Heart left ventricle (tissue), 16 donors: Measurements from ENCODE around the gene CHST2. TPM values are rescaled to one million over a fixed set of nuclear protein-coding genes. Genes with fewer than 3 reads are reported as not detected.

Experiments
- ATAC-seq, 4 donors: fragments of 200-7000 bp; cut with Tn5 transposase; one replicate each; pipeline ENCODE4 v1.9.1; 2020 to 2022; ENCODE audit warnings: moderate library complexity in 4 of 4, mild to moderate bottlenecking in 3 of 4, moderate number of reproducible peaks in 1 of 4
- DNase-seq, 5 donors: peaks; one replicate each; pipeline ENCODE4 v3.0.0-alpha.2; 2020
- H3K27ac ChIP-seq, 12 donors: fragments of 200-600 bp; sonication (generic) in 4 of 12; one replicate each; pipeline versions ENCODE4 v1.5.0 to v1.8.0; 2016 to 2022; ENCODE audit warnings: mild to moderate bottlenecking in 2 of 12
- H3K27me3 ChIP-seq, 9 donors: fragments of 200-600 bp; sonication (generic) in 2 of 9; one replicate each; pipeline versions ENCODE4 v1.5.1 to v1.8.0; 2016 to 2022; ENCODE audit warnings: mild to moderate bottlenecking in 3 of 9
- H3K36me3 ChIP-seq, 9 donors: fragments of 200-600 bp; sonication (generic) in 2 of 9; one replicate each; pipeline versions ENCODE4 v1.5.0 to v1.8.0; 2018 to 2022; ENCODE audit warnings: mild to moderate bottlenecking in 2 of 9
- H3K4me1 ChIP-seq, 12 donors: fragments of 200-600 bp; sonication (generic) in 4 of 12; one replicate each; pipeline versions ENCODE4 v1.5.0 to v1.8.0; 2016 to 2022; ENCODE audit warnings: mild to moderate bottlenecking in 3 of 12
- H3K4me3 ChIP-seq, 12 donors: fragments of 200-600 bp; sonication (generic) in 4 of 12; one replicate each; pipeline versions ENCODE4 v1.5.0 to v1.8.0; 2017 to 2022; ENCODE audit warnings: mild to moderate bottlenecking in 9 of 12, moderate library complexity in 4 of 12
- H3K9me3 ChIP-seq, 12 donors: fragments of 200-600 bp; sonication (generic) in 4 of 12; one replicate each; pipeline versions ENCODE4 v1.5.0 to v1.8.0; 2016 to 2022; ENCODE audit warnings: mild to moderate bottlenecking in 1 of 12
- CTCF ChIP-seq, 12 donors: fragments of 200-600 bp; sonication (generic) in 4 of 12; IDR thresholded peaks; one replicate each; pipeline versions ENCODE4 v1.5.0 to v1.8.0; 2018 to 2022; ENCODE audit warnings: antibody characterized with exemption in 12 of 12, mild to moderate bottlenecking in 5 of 12
- POLR2A ChIP-seq, 2 donors: fragments of 450-650 bp; IDR thresholded peaks; one replicate each; pipeline ENCODE4 v1.6.1; 2017; ENCODE audit warnings: antibody characterized with exemption in 2 of 2, mild to moderate bottlenecking in 2 of 2, moderate library complexity in 2 of 2
- WGBS, 4 donors: extraction: QIAGEN DNeasy Blood & Tissue Kit in 2 of 4; methylation state at CpG; one replicate each; pipeline versions ENCODE4 v1.1.5 to v1.1.7; 2013 to 2018; 5-methylcytosine and 5-hydroxymethylcytosine counted together
- intact Hi-C, 10 donors: fragments of 100-400 bp; cut with DNase I; formaldehyde crosslinking; loops; one replicate each; pipeline versions ENCODE4 v1.11.1 to v1.14.2; 2022
- polyA plus RNA-seq, 2 donors: library from polyadenylated mRNA; stranded (reverse); fragments of 200-250 nt; gene quantifications; one replicate each; pipeline ENCODE4 v1.2.3, GENCODE V29; 2013
- total RNA-seq, 9 donors: library from RNA; depleted of rRNA in 2 of 9; stranded (reverse); fragments of >200 nt in 2 of 9; fragmentation: NEBNext Ultra II Directional in 3 of 9; extraction: Animal tissue kit (Norgen Biotek cat#: 25700) in 3 of 9; gene quantifications; one replicate each; pipeline versions ENCODE4 v1.1.0 to v1.2.4, GENCODE V29; 2016 to 2023
- donor health status: ischemic (EF 13 %, LVEDD 7.1; RV severe dilation, severe dysfunction).
- donor health status: healthy with polysubstance abuse.
- donor health status: DM: no; HTN: yes; CAD: no.
- donor health status: DM: no; HTN: no; CAD: no.
- donor health status: ischemic (EF 25% LVEDD 6.9; RV normal size, moderate dysfunction).
- donor health status: ischemic (EF 25% LVEDD 5.7; RV mildly dilated, moderate dysfunction).
- donor health status: healthy.
- donor health status: DM: yes; HTN: yes; CAD: no.
- donor health status: ischemic (EF 35%, LVEDD 5.7; RV mildly dilated, moderate dysfunction).
- donor health status: nonischemic (EF 11% LVEDD 7.7; RV severe dilation, severe dysfunction).
- donor health status: DM: yes; HTN: yes; CAD: no.
- donor health status: PGD.
- donor health status: ischemic (EF 29% LVEDD 5.4; RV normal size, mild dysfunction).
- donor health status: nonischemic (EF 23%, LVEDD 6.1; RV moderate dilation, normal function).

CHST2 gene
- total and polyA plus RNA-seq, 11 donors = 0.84 to 8.7 (median 2.4) TPM

GRCh38 chr3:143090976-143091837, 28.4 kb upstream of the CHST2 start:
- Histone ChIP-seq H3K4me3 (no peak overlapping the region), H3K9me3 (peaks cover 0 to 4% (median 0%) of the 10 kb centered on the region in 12 donors), H3K36me3 (no peaks in the 10 kb centered on the region), H3K27me3 (no peaks in the 10 kb centered on the region), H3K27ac (no peak overlapping the region), H3K4me1 (no peaks in the 10 kb centered on the region)
- intact Hi-C loops = no loop called here
- WGBS, 4 donors = 87 to 93% (median 87%) methylated on average over 9 of the region's 9 CpGs
- DNase-seq (no peak), ATAC-seq (no peak)
- no peak for TF ChIP-seq POLR2A (IDR thresholded peaks at IDR 0.05)
- TF ChIP-seq CTCF (IDR thresholded peaks at IDR 0.05) = no peak

GRCh38 chr3:143092191-143092590, 27.4 kb upstream of the CHST2 start:
- H3K27ac ChIP-seq = no peak overlapping the region
- no peak for ATAC-seq
- no peak for DNase-seq
- TF ChIP-seq POLR2A (IDR thresholded peaks at IDR 0.05) (no peak), CTCF (IDR thresholded peaks at IDR 0.05) (no peak)
- no peaks in the 10 kb centered on the region for H3K36me3 ChIP-seq
- WGBS, 4 donors = 61 to 86% (median 81%) methylated on average over 1 of the region's 1 CpG
- intact Hi-C loops = no loop called here
- peaks cover 0 to 4% (median 0%) of the 10 kb centered on the region in 12 donors for H3K9me3 ChIP-seq
- H3K27me3 ChIP-seq = no peaks in the 10 kb centered on the region
- H3K4me3 ChIP-seq = no peak overlapping the region
- H3K4me1 ChIP-seq = no peaks in the 10 kb centered on the region

- TF ChIP-seq POLR2A (IDR thresholded peaks at IDR 0.05) = no peak
- no peak for TF ChIP-seq CTCF (IDR thresholded peaks at IDR 0.05)
- Histone ChIP-seq H3K4me1 (no peaks in the 10 kb centered on the region), H3K27me3 (no peaks in the 10 kb centered on the region), H3K36me3 (no peaks in the 10 kb centered on the region), H3K9me3 (peaks cover 0 to 4% (median 0%) of the 10 kb centered on the region in 12 donors), H3K27ac (no peak overlapping the region), H3K4me3 (no peak overlapping the region)
- intact Hi-C loops = no loop called here
- 88 to 94% (median 90%) methylated on average over 2 of the region's 2 CpGs for WGBS, 4 donors
- ATAC-seq (no peak), DNase-seq (no peak)
Measured at GRCh38 chr3:143095813-143096212, 23.8 kb upstream of the CHST2 start.

GRCh38 chr3:143098032-143098764, 21.4 kb upstream of the CHST2 start:
- WGBS, 4 donors = 87 to 89% (median 88%) methylated on average over 5 of the region's 5 CpGs
- ATAC-seq (no peak), DNase-seq (no peak)
- Histone ChIP-seq H3K27me3 (no peaks in the 10 kb centered on the region), H3K27ac (no peak overlapping the region), H3K36me3 (no peaks in the 10 kb centered on the region), H3K4me1 (peaks cover 0 to 5% (median 0%) of the 10 kb centered on the region in 12 donors), H3K9me3 (peaks cover 0 to 4% (median 0%) of the 10 kb centered on the region in 12 donors), H3K4me3 (no peak overlapping the region)
- intact Hi-C loops = no loop called here
- TF ChIP-seq POLR2A (IDR thresholded peaks at IDR 0.05) (no peak), CTCF (IDR thresholded peaks at IDR 0.05) (no peak)
